GM18520 (cell line): ENCODE results near the gene CASP7.

Experiments
- ATAC-seq: cut with Tn5 transposase; IDR thresholded peaks from one replicate; pipeline ENCODE4 v1.9.1; 2021; ENCODE audit not compliant: unreplicated experiment

CASP7 gene

DNA sequence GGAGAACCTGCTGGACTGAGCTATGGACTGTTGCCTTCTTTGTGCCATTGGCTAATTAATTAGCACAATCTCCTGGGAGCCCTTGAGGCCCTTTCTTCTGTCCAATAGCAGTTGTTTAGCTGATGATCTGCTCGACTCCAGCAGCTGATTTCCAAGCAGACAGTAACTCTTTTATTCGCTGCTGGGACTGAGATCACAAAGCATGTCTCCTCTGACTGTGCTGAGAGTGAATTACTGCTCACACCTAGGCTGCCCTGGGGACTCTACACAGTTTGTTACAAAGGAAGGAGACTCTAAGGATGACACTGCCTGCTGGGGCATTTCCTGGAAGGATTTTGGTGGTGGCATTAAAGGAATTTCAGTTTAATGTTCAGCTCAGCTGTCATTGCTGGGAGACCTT is 31.4 kb downstream of the CASP7 start:
- no peak for ATAC-seq

DNA sequence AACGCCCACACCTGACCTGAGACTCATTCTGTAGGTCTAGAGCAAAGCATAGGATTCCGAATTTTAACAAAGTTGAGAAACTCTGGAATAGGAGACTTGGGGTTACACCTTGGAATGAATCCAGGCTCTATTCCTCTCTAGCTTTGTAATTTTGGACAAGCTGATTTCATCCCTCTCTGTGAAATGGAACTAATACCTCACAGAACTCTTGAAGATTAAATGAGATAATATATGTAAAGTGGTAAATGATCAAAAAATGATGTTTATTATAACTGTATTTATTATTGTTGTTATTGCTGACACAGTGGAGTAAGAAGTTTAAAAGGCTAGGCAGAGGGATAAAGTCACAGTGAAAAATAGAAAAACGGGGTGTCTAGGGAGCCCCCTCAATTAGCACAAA is 32.3 kb downstream of the CASP7 start:
- no peak for ATAC-seq

DNA sequence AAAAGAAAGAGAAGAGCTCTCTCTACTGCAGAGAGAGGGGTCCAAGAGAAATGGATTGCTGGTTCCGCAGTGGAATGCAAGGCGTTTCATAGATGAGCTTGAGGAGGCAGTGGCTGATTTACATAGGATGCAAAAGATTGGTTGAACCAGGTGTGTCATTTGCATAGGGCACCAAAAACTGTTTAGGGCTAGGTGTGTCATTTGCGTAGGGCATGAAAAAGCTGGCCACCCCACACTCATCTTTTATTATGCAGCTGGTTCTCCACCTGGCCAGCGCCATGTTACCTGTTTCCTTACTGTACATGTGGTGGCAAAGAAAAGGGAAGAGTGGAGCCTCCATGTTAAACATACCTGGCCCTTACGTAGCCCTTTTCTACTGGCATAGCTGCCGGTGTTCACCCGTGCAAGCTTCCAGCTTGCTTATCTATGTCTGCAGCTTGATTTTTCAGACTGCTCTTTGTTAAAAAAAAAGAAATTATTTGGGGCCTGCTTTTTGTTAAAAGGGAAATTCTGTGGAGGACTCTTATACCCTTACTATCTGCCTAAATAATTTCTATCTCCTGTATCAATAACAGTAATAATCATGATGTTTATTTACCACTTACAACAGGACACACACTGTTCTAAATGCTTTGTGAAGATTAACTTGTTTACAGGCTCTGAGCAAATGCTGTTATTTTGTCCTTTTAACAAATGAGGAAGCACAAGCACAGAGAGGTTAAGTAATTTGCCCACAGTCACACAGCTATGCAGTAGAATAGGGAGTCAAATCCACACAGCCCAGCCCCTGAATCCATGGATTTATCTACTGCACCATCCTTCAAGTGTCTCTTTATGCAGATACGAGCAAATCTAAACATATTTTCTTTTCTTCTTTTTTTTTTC is 33.3 kb downstream of the CASP7 start:
- no peak for ATAC-seq

DNA sequence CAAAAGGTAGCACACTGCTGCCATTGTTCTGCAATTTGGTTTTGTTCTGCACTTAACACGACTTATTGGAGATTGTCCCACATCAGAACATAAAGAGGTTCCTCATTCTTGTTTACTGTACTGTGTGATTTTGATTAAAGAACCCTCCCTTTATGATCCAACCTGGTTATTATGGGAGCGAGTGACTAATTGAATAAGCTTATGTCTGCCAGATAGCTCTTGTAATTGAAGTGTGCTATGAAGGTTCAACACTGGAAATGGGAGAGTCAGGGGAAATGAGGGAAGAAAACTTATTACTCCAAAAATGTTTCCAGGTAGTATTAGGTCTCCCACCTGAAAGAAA is 33.9 kb downstream of the CASP7 start:
- ATAC-seq: no peak

DNA sequence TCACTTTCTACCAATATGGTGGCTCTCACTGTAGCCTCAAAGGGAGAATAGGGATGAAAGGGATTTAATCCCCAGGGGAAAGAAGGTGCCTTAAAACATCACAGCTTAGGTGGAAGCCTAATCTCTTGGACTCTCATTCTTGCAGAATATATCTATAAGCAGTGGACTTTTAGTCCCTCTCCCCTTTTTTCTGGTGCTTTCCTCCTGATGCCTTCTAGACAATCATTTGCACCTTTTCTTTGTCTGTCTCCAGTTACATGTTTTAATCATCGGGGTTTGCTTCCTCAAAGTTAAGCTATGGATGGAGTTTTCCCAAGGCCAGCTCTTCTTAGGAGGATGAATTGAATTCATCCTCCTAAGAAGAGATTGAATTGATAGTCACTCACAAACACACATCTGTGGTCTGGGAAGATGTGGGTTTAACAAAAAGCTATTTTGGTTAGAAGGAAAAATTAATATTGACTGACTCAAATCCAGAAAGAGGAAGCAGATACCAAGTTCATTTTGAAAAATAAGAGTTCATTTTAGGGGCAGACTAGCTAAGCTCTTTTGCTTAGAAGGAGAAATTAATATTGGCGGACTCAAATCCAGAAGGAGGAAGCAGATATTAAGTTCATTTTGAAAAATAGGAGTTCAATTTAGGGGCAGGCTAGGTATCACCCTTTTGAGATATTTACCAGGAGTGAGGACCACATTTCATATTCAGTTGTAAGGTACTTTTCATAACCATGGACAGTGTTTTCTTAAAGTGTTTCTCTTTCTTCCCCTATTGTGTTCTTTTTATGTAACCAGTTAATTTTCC is 36.6 kb downstream of the CASP7 start:
- no peak for ATAC-seq

DNA sequence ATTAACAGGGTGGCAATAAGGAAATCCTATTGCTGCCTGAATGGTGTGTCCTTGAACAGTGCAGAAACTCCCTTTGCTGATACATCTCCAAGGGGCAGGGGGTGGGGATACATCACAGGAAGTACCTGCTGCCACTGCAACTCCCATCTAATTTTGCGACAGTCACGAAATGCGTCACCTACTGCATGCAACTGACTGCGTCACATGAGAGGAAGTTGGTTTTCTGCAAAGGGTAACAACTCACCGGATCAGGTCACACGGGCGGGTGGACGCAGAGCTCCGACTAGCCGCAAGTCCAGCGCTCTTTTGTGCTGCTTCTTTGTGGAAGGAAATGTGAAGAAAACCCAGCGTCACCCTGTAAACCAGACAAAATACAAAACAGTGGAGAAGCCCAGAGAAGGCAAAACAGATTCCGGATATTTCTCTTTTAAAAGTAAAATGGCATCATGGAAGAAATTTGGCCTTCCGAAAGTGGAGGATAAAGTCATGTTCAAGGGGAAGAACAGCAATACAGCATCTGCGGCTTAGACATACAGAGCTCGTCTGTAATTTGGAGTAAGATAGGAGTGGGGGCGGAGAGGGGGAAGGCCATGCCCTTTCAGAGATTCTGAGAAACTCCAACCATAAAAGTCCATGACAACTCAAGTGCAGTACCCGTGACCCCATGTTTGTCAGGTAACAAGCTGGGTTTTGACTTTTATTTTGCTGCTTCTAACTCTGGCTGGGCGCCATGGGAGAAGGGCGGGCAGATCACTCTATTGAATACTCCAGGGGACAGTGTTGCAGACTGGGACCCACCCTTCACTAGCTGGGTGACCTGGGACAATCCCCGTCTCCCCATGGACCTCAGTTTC is 39.5 kb downstream of the CASP7 start:
- no peak for ATAC-seq

DNA sequence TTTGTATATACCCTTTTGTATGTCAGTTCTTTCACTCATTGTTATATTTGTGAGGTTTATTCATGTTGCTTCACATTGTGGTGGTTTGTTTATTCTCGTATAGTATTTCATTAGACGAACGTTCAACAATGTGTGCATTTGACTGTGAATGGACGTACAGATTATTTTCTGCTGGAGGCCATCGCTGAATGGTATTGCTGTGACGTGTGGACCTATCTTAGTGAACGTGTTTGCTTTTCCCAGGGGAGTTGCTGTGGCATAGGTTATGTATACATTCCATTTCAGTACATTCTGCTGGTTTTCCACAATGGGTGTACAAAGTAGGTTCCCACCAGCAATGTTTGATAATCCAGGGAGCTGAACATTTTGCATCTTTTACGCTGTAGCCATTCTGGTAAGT is 40.7 kb downstream of the CASP7 start:
- no peak for ATAC-seq

DNA sequence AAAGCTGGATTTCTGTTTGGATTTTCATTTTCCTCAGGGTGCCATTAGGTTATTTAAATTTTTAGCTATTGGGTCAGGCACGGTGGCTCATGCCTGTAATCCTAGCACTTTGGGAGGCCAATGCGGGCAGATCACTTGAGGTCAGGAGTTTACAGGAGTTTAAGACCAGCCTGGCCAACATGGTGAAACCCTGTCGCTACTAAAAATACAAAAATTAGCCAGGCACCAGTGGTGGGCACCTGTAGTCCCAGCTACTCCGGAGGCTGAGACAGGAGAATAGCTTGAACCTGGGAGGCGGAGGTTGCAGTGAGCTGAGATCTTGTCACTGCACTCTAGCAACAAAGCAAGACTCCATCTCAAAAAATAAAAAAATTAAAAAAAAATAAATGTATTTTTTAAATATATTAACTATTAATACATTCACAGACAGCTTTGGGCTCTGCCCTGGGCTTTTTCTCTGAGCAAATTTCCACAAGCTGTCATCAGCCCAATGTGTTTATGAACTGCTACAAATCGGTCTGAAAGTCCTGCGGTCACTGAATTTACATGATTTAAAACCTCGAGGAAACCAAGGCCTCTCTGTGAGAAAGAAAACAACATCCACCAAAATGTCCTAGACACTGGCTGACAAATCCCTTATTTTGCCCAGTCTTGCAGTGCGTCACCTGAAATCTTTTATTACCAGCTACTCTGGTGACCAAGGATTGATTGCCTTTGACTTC is 52.6 kb downstream of the CASP7 start:
- no peak for ATAC-seq

DNA sequence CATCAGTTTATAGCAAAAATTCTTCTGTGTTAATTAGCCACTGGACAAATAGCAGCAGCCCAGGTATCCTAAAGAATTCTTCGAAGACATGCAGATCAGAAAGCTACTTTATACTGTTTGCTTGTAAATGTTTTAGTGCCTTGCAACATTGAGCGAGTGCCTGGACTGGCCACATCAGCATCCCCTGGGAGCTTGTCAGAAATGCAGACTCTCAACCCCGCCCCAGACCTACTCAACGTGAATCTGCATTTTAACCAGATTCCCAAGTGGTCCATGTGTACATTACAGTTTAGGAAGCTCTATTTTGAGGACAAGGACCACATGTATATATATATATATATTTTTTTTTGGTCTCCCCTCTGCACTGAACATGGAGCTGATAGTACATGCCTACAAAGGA is 53.3 kb downstream of the CASP7 start:
- no peak for ATAC-seq

DNA sequence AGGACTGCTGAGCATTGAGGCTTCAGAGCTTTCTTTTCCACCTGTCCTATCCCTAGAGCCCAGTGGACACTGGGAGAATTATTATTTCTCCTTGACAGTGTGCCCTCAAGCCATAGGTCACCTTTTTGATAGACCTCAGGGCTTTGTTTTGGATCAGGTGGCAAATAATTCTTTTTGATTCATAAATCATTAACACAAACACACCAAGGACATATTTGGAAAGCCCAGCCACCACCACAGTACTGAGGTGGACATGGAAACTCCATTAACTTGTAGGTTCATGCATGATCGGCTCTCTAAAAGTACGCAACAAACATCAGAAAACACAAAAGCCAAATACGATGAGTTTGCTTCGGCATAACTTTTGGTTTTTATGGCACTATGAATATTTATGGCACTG is 53.9 kb downstream of the CASP7 start:
- no peak for ATAC-seq

DNA sequence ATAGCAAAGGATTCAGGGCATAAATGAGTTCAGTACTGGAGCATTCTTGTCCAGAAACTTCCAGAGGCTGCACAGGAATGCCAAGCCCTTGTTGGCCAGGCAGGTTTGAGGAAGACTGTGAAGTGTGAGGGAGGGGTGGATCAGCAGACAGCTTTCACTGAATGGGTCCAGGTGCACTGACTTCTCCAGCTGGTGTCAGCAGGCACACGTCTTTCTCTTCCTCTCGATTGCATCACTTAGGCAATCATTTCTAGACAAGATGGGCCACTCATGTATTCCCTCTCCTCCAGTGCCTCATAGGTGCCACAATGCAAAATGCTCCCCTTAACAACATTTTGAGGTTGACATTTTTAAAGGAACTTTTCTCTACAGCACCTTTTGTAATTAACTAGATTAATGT is 56.2 kb downstream of the CASP7 start:
- ATAC-seq: no peak

DNA sequence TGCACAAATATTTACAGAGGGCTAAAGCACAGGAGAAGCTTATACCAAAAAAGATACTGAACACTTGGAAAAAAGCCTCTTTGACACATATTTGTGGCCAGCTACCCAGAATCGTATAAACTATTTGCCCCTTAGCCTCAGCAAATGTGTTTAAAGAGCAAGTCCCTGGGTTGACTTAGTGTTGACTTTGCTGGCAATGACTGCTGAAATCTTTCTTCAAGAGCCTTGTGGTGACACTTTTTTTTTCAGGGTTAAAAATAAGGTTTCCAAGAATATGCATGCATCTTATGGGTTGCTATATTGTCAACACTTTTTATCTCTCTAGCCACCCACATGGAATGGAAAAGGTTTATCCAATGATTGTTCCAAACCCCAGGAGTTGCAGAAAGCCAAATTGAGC is 56.9 kb downstream of the CASP7 start:
- ATAC-seq: no peak

DNA sequence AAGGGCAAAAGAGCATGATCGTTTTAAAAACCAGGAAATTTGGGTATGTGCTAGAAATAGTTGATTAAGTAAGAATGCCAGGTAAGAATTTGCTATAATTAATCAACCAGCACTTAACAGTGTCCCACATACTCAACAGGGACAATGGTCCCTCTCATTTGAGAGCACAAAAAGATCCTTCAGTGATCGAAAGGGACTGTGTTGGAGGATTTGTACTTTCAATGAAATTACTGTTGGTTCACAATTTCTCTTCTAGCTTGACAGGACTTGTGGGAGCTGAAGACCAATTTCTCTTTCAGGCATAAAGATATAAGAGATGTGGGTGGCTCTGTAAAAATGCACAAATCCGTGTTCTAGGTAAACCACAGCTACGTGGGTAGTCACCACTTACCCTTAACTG is 59.3 kb downstream of the CASP7 start:
- no peak for ATAC-seq

DNA sequence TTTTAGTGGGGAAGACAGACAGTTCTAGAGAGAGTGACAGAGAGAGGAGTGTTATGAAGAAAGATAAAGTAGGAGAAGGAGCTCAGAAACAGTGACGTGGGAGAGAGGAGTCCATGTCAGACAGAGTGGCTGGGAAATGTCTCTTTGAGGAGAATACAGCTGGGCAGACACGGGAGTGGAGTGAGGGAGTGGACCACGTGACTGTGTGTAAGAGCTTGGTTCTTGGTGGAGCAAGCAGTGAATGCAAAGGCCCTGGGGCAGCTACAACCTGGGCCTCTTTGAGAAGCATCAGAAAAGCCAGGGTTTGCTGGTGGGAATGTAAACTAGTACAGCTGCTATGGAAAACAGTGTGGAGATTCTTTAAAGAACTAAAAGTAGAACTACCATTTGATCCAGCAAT is 59.9 kb downstream of the CASP7 start:
- no peak for ATAC-seq

DNA sequence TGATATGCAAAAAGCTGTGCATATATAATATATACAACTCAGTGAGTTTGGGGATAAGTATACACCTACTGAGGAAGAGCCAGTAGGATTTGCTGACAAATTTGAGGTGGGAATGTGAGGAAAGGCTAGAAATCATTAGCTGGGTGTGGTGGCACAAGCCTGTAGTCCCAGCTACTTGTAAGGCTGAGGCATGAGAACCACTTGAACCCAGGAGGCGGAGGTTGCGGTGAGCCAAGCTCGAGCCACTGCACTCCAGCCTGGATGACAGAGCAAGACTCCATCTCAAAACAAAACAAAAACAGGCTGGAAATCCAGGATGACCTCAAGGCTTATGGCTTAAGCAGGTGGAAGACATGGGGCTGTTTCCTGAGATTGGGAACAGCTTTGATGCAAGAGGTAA is 61.1 kb downstream of the CASP7 start:
- no peak for ATAC-seq

DNA sequence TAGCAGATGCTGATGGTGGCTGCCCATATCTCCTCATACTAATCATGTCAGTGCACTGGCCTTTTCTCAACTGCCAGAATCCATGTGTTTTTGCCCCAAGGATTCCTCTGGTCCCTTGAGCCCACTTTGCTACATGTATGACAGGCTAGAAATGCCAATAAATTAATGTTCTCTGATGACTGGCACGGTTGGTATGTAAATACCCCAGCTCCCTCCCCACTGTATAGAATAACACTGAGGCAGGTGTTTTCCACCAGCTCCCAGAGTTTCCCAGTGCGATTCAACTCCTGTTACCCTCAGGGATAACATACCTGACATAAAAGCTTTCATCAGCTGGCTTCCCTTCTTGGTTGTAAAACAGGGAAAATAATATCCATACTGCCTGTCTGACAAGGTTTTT is 62.8 kb downstream of the CASP7 start:
- ATAC-seq: no peak

DNA sequence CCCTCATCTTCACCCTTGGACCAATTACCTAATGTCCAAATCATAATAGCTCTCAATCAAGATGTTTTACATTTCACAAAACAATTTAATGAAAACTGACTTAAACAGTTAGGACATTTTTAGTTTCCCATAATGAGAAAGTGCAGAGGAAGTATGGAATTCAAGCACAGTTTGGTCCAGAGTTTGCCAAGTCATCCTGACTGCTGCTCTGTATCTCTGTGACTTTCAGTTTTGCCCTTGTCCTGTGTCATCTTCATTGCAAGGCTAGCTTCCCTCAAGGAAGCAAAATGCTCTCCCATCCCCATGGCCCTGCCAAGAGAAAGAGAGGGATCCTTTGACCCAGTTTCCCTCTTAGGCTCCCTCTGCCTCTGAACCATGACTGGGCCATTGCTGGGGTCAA is 63.9 kb downstream of the CASP7 start:
- ATAC-seq: no peak

DNA sequence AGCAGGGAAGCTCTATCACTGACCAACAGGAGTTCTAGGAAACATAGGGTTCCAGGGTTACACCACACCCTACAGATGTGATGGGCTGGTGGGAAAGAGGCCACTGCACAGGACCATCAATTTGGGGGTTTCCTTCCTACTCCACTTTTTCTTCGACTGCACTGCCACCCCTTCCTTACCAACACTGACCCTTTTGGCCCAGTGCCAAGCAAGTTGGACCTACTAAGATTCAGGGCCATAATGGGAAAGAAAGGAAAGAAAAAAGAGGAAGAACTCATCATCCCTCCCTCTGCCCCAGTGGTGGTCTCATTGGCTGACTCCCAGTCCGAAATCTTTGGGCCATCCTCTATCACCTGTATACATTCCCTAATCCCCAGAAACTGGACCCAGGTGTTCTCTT is 65.7 kb downstream of the CASP7 start:
- ATAC-seq: no peak

DNA sequence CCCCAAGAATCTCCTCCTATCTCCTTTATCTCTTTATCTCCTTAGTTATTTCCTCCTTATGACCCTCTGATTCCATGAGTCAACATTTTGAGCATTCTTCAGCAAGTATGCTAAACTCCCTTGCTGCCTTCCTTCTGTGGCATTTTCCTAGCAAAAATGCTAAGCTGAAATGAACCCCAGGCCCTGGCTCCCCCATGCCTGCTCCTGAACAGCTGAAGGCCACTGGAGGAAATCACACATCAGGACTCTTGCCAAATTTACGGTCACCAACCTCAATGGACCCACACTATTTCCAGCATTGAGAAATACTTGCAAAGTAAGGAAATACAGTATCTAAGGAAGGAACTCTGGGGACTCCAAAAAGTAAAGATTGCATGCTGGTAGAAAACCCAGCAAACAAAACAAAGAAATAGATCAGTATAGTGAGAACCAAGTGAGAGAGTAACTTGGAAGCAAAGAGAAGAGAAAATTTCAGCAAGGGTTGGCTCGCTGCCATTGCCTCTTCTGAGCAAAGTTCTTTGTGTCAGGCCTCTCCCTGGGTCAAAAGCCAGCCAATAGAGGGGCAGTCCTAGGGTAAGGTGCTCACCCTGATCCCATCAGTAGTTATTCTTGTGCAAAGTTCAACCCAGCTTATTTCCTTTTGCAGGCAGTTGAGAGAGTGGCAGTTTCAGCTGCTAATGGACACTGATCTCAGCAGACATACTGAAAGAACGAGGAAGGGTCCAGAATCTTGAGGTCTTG is 66.7 kb downstream of the CASP7 start:
- ATAC-seq: no peak

DNA sequence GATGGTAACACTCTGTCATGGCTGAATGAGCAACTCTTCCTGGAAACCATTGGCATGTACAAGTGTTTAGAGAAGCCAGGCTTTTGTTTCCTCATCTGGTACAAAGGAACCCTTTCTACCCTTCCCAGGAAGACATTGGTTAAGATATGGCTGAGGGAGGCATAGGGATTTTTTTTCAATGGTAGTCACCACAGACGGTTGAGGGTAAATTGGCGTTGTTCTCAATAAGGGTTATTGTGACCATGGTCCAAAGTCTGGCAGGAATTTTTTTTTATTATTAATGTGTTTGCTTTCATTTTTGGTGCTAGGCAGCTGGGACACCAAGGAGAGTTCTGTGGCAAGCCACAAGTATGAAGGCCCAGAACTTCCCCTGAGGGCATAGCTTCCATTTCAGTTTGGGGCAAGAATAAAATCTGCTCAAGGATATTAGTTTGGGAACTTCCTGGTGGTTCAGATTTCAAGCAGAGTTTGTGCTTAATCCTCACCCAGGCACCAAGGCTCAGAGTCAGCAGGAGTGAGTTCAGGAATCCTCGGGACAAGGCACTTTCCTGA is 71.5 kb downstream of the CASP7 start, which contains the start of gene PLEKHS1:
TSS of gene PLEKHS1 (plus strand) at position 502 of the 552 bp plus-strand sequence. CDS start 3,596 bp downstream, outside the sequence.
- no peak for ATAC-seq
